GM21717 (cell line): Measurements from ENCODE around the gene SERGEF.

Experiments used
- ATAC-seq: cut with Tn5 transposase; IDR thresholded peaks from one replicate; pipeline ENCODE4 v1.9.1; 2021; ENCODE audit warnings: mild to moderate bottlenecking, moderate library complexity; ENCODE audit not compliant: unreplicated experiment

SERGEF gene

DNA sequence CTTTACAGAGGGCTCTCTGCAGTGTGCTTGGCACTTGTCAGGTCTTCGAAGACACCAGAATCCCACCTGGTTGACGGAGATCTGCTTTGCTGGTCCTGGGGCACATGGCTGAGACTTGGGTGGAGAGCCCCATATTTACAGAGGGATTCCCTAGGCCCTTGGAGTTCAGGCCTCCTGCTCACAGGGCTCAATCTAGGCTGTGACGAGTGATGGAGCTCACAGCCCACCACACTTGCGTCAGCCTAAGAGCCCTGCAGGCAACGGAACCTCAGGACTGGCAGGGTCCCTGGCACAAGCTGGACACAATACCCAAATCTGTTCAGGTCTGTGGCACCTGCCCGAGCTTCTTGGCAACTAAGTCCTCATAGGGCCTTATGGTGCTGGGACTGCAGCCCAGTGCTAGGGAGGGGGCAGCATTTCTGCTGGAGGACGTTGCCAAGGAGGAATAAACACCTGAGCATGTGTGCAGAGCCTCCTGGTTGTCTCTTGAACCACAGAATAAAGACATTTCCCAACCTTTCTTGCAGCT, 219.1 kb downstream of the SERGEF start:
- ATAC-seq: no peak

DNA sequence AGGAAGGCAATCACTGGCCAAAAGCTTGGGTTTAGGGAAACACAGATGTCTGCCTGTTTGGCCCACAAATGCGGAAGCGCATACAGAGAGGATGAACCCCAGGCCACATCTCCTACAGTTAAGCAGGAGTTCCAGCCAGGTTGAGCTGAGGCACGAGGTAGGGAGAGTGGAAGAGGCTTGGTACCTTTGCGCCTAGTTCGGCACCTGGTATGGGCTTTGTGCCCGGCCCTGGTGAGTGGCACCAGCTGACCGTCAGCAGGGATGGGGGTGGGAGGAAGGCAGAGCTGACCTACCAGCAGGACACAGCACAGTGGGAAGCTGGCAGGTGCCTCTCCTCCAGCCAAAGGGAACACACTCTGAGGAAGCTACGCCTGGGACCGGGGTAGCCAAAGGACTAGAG, 220.7 kb downstream of the SERGEF start:
- ATAC-seq: no peak

DNA sequence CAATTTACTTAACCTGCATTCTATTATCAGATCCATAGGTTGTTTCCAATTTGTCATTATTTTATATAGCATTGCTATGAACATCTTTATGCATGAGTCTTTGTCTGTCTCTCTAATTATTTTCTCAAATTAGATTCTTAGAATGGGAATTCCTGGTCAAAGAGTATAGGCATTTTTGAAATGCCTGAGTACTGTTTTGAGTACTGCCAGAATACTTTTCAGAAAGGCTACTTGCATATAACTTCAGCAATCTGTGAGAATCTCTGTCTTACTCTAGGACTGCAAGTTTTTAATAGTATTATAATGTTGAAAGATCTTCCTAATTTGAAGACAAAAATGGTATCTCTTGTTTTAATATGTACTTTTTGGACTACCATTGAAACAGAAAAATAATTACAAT, 221.7 kb downstream of the SERGEF start:
- no peak for ATAC-seq

DNA sequence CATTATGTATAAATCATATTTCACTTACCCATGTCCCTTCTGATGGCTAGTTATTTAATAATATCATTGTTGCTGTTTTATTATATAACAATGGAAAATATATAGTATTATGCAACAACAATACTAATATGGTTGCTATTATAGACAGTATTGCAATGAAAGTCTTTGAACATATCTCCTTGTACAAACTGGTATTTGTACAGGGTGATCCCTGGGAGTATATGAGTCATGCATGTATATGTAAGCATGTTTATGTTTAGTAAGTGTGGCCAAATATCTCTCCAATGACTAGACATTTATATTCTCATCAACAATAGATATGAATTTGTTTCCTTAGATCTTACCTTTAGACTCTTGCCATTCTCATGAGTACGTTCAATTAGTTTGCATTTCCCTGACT, 222.4 kb downstream of the SERGEF start:
- ATAC-seq: no peak

DNA sequence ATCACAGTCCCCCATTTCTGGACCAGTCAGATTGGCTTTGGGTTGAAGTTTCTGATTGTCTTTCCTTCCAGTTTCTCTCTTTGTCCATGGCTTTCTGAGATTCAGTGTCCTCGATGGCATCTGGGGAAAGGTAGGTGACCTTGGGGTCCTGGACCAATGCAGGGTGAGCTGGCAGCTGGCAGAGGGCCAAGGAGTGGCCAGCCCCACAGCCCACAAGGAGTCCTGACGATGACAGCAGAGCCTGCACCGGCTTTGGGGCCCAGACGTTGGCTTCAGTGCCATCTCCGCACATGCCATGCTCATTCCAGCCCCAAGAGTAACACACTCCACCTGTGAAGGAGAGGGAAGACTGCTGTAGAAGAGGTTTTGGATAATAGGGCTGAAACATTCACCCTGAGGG, 224.8 kb downstream of the SERGEF start:
- no peak for ATAC-seq

DNA sequence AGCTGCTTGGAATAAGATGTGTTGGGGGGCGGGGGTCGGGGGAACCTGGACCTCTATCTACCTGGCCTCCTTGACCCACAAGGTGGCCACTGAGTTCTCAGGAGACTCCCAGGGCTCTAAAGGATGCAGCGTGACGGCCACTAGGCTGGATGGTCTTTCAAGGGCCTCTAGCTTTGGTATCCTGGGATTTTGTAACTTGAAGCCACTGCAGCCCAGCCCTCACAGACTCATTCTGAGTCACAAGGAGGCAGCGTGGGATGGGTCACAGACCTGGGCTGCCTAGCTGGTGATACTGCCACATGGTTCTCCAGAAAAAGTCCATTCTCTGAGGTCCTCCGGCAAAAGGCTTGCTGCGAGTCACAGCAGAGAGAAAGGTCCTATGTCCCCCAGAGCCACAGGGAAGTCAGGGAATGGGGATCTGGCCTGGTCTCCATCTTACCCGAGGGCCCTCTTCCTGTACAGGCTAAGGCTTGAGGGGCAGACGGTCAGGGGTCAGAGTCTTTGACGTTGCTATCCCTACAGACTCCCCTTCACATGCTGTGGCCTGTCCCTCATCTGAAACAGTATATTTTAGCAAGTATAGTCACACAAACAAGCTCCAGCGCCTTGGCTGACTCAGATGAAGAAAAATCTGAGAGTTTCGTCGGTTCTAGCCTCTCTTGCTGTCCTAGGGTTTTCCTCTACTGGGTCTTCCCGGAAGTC, 225.9 kb downstream of the SERGEF start:
- no peak for ATAC-seq

DNA sequence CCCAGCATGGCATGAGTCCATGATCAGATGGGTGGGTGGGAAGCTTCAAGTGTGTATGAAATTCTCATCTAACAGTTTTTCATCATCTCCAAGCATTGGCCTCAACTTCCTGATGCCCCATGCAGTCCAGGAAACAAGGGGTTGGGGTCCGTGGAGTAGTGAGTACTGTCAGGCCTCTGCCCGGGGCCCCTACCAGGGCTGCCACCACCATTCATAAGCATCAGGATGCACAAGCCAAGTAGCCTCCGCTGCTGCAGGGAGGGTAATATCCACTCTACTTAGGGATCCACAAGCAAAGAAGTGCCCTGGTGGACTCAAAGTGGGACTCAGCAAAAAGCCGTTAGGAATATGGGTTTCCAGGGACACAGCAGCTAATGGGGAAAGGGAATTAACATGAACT, 229.0 kb downstream of the SERGEF start:
- ATAC-seq: no peak

DNA sequence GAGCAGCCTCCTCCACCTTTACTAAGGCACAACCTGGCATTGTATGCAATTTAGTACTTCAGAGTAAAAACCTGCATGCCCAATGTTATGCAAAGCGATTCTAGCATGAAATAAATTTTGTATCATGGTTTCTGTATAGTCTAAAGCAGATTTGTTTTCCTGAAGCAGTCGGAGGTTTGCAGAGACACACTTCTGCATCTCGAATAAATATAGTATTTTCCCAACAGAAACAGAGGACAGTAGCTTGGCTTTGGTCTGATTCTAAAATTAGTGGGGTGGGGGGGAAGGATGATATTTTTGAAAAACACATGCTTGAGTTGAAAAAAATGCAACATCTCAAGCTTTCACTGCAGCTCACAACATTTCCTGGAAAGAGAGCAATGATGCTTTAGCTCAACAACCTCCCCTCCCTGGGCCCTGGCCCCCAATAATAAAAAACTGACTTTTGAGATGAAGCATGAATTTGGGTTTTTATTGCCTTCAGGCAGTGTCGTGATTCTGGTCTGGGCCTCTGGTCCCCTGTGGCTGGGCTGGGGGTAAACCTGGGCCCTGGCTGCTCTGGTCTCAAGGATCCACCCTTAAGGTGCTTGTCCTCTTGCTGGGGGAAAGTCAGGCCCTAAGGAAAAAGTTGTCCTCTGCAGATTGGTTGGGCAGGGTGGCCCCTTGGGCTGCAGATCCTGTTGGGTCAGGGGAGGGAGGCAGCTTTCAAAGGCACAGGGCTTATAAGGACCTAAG, 230.1 kb downstream of the SERGEF start:
- ATAC-seq: no peak

DNA sequence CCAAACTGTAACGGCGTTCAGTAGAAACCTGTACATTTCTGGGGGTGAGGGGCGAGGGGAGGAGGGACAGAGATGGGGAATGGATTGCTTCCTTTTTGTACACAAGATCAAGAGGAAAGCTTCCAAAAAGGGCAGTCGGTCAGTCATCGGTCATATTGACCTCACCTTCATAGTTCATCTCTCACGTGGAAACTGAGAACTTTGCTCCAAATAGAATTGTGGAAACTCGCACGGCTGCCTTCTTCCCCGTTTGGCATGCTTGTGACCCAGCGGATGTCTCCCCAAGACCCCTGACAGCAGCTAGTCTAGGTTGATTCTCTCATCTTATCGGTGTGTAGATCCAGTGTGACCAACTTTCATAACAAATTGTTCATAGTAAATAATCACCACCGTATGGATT, 230.7 kb downstream of the SERGEF start:
- ATAC-seq: no peak

DNA sequence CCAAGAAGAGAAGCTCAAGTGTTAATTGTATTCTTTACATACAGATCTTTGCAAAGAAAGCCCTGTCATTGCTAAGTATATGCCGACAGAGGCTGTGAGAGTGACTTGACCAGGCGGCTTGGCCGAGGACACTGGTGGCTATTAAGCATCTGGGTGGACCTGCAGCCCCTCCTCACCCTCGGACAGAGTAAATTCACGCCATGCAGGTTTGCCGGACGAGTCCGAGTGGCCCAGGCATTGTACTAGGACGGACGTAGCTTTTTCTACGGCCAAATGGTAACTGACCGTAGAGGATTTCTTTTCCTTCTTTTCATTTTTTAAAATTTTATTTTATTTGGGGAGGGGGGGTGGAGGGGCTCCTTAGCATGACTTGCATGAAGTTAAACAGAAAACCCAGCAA, 231.2 kb downstream of the SERGEF start:
- ATAC-seq: no peak

DNA sequence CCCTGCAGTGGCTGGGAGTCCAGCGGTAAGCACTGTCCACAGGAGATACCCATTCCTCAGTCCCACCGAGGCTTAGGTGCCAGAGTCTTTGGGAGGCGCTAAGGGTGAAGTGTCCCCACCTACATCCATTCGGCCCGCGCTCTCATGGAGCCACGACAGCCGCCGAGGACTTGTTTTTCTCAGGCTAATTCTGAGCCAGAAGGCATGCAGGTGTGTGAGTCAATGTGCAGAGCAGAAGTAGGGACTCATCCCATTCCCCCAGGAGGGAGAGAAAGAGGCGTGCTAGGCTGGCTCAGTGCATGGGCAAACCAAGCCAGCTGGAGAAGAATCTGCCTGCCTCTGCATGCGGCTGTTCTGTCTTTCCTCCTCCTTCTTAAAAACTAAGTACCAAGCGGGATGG, 231.6 kb downstream of the SERGEF start:
- ATAC-seq: no peak

DNA sequence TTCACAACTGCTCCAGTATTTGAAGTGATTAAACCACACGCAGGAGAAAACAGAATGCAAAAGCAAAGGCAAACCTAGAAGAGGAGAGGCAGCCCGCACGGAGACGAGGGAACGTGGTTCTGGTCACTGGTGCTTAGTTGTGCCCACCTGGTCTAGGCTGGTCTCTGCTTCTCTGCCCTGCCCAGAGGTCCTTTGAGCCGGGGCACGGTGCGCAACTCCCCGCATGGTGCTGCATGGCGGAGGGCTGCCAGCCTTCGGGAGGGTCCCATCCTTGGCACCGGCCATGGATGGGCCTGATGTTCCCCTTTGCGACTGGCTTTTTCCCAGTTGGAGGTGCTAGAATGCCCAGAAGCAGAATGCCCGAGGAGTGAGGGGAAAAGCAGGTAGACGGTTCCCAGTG, 232.2 kb downstream of the SERGEF start:
- ATAC-seq: no peak

DNA sequence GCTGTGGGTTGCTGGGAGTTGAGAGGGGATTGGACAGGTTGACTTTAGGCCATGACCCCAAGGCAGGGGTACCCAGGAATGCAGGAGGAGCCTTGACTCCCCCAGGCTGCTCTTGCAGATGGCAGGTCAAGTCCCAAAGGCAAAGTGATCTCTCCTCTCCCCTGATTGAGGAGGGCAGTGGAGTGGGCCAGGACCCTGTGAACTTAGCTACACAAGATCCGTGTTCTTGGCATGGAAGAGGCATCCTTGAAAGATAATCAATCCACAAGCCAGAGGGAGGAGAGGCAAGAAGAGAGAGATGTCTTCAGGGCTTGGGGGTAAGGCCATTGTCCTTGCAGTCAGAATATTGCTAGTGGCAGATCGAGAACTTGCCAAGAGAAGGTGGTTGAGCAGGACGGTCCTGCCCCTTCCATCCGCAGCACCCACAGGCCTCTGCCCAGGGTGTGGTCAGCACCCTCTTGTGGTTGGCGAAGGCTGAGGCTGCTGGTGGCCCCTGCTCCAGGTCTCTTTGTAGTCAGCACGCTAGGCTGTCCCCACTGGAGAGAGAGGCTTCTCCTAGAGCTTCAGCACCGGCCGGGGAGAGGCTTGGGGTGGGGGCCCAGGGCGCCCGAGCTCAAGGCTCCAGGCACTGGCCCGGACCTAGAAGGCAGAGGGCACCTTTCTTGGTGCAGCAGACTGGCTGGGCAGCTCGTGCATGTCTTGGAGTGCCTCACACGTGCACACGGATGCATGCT, 232.8 kb downstream of the SERGEF start:
- no peak for ATAC-seq

DNA sequence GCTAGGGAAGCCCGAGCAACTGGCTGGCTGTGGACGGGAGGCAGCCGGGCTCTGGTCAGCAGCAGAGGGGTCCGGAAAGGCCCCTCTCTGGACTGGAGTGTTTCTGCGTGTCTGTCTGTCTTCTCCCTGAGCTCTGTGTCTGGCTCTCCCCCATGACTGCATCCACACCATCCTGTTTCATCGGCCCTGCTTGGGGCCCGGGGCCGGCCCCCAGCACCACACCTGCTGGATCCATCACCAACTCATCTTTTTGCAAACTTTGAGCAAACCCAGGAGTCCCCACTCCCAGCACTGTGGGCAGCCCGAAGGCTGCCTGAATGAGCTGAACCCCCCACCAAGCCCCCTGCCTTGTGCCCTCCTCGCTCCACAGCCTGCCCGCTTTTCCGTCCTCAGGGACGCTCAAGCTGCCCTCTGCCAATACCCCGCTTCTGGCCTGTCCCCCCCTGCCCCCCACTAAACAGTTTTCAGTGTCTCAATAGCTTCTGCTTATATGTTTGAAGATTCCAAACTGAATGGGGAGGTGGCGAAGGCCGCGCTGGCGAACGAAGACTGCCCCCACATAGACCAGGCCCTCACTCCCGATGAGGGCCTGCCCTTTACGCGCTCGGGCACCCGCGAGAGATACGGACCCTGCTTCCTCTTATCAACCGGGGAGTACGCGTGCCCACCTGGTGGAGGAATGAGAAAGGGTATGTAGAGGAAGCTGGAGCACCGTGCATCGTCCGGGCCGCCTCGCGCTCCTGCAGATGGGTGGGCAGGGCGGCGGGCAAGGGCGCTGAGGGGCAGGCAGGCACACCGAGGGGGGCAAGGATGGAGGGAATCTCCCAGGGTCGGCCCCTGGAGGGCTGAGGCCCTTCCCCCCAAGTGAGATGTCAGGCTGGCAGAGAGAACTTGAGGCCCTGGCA, 233.6 kb downstream of the SERGEF start:
- ATAC-seq: no peak

DNA sequence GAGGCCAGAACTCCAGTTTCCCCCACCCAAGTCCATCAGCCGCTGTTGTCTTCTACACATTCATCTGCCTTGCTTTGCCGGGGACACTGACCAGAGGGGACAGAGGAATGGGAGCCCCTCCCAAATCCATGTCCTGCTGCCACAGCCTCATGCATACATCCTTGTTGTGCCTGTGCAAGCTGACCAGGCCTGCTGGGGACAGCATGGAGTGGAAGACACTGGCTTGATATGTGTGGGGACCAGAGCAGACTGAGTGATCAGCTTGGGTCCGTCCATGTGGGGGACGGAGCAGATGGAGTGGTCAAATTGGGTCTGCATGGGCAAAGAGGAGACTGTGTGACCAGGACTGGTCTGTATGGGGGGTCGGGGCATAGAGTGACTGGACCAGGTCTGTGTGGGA, 234.5 kb downstream of the SERGEF start:
- ATAC-seq: no peak

DNA sequence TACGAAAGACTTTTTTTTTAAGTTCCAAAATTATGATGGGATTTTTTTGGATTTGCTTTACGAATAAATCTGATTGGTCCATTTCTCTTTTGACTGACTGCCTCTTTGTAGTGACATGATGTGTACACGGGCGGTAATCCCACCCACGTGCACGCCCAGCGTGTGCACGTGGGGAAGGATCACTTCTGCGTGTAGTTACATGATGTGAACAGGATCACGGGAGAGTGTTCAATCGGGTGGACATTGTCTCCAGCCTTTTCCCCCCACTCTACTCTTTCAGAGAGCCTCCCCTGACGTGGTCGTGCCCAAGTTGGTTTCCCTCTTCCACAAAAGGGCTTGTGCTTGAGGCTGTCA, 235.1 kb downstream of the SERGEF start:
- no peak for ATAC-seq

DNA sequence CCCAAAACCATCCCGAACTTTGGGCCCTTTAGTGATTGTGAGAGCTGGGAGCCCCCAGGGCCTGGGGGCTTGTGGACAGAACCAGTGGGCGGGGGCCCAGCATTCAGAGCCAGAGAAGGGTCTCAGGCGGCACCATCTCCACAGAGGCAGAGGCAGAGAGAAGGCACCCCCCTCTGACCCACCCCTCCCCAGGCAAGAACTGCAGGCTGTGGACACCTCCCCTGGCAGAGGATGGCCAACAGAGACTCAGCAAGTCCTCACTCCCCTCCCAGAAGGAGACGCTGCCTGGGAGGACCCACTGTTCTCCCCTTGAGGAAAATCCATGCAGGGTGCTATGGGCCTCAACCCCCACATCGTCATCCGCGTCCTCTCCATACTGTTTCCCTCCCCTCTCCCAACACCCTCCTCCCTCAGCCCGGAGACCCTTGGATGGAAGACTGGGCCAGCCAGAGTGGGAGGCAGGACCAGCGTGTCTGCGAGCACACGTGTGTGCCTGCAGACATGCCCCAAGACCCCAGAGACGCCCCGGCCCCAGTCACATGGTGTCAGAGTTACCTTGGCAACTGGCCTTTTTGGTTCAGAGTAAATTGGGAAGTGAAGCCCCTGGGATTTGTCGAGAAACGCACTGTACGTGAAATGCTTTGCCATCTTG, 235.6 kb downstream of the SERGEF start:
- ATAC-seq: no peak

DNA sequence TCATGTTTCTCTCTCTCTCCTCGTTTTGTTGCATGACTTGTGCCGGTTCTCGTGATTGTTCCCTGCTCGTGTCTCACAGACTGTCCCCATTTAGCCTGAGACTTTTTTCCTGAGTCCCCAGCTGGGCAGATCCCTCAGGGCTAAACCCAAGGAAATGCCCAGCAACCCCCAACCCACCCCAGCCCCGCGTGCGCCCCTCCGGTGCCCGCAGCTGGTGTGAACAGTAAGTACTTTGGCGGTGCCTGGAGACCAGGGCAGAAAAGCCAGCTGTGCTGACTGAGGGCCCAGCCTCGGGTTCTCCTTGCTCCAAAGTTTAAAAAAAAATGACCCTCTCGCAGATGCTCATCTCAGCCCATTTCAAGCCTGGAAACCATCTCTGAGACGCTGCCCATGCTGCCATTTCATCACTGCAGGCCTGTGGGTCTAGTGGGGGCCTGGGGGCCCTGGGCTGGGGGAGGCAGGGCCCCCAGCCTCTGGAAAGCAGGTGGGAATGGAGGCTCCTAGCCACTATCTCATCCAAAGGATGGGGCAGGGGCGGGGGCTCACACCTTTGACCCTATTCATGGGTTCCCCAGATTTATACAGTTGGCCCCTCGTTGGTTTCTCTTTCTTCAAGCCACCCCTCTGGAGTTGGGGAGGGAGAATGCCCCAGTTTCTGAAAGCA, 236.5 kb downstream of the SERGEF start:
- no peak for ATAC-seq

DNA sequence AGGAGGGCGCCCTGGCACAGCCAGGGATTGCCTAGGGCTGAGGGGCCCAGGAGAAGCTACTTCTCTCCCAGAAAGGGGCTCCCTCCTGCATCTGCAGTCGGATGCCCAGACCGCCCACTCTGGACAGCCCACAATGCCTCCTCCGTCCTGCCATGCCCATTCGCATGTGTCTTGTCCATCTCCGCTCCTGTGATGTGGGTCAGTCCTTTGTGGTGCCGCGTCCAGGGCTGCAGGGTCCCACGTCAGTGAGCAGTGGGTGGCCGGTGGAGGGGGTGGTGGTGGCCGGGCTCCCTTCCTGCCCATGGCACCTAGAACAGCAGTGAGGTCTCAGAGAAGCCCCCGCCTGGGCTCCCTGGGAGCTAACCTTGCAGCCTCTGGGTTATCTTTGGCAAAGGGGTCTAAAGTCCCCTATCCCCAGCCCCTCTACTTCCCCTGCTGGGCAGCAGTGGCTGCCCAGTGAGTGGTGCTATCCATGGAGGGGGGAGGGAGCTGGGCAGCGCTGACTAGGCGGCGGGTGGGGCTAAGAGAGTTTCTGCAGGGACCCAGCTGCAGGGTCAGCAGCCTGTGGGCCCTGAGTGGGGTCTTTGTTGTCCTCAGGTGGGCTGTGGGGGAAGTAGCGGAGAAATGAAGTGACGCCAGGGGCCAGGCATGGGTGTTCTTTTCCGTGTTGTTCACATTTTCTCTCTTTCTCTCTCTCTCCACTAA, 237.2 kb downstream of the SERGEF start:
- no peak for ATAC-seq
